PC-3 (cell line): ENCODE measurements around the gene KCP.

Experiments used
- CTCF ChIP-seq: fragments of 300-600 bp; sonication (generic); conservative IDR thresholded peaks from 2 replicates; pipeline ENCODE4 v1.5.1; 2017; ENCODE audit warnings: antibody characterized with exemption, low read depth, mild to moderate bottlenecking, low read length
- EZH2 ChIP-seq: fragments of 300-600 bp; sonication (generic); IDR thresholded peaks from one replicate; pipeline ENCODE4 v1.6.1; 2017; ENCODE audit warnings: antibody characterized with exemption, mild to moderate bottlenecking, low read length; ENCODE audit not compliant: unreplicated experiment
- EZH2phosphoT487 ChIP-seq: fragments of 300-600 bp; sonication (generic); IDR thresholded peaks from 2 replicates; pipeline ENCODE4 v1.6.1; 2018; ENCODE audit warnings: mild to moderate bottlenecking, antibody characterized with exemption, low read length, borderline replicate concordance

- no peak for TF ChIP-seq CTCF
- TF ChIP-seq EZH2phosphoT487, result no peak
- no peak for TF ChIP-seq EZH2
Measured at GRCh38 chr7:128869138-128869943, 41.2 kb downstream of the KCP start.
